K562 (cell line): ENCODE measurements around the gene TP73.

Source experiments
- CEBPG ChIP-seq, 3 experiments: fragments of 200-800 bp in 1 of 3; sonication (Bioruptor generic) in 1 of 3; sonication (generic) in 1 of 3; formaldehyde crosslinking in 1 of 3; IDR thresholded peaks in 2 of 3; conservative IDR thresholded peaks in 1 of 3; 2 replicates each; pipeline versions ENCODE4 v1.6.1 to v1.8.0; 2016 to 2022; ENCODE audit warnings: missing compliant biosample characterization in 2 of 3, missing genetic modification characterization in 2 of 3, mild to moderate bottlenecking in 1 of 3, missing genetic modification reagents in 1 of 3
- ETV6 ChIP-seq, 3 experiments: fragments of 150-350 bp in 1 of 3; sonication (generic) in 1 of 3; formaldehyde crosslinking in 1 of 3; IDR thresholded peaks; 2 replicates each; pipeline versions ENCODE4 v1.6.1 to v1.8.0; 2014 to 2022; ENCODE audit warnings: borderline replicate concordance in 2 of 3, low read depth in 2 of 3, antibody characterized with exemption in 1 of 3, low read length in 1 of 3, mild to moderate bottlenecking in 1 of 3, missing genetic modification reagents in 1 of 3
- EZH2 ChIP-seq: IDR thresholded peaks from 2 replicates; pipeline ENCODE4 v1.6.1; 2012; ENCODE audit warnings: low read depth, mild to moderate bottlenecking, inconsistent platforms, low read length, borderline replicate concordance
- JUNB ChIP-seq: fragments of 450-650 bp; formaldehyde crosslinking; conservative IDR thresholded peaks from 2 replicates; pipeline ENCODE4 v1.4.0; 2020; ENCODE audit warnings: mild to moderate bottlenecking
- MAFK ChIP-seq: IDR thresholded peaks from 2 replicates; pipeline ENCODE4 v1.6.1; 2011; ENCODE audit warnings: low read length, improper control_type of control experiment
- MIER1 ChIP-seq: fragments of 450-650 bp; IDR thresholded peaks from 2 replicates; pipeline ENCODE4 v1.6.1; 2016; ENCODE audit warnings: antibody characterized with exemption, mild to moderate bottlenecking, low read depth
- MTA3 ChIP-seq: fragments of 450-650 bp; formaldehyde crosslinking; IDR thresholded peaks from 2 replicates; pipeline ENCODE4 v1.6.1; 2017; ENCODE audit warnings: mild to moderate bottlenecking, borderline replicate concordance
- NR2C2 ChIP-seq, 2 experiments: fragments of 200-800 bp in 1 of 2; sonication (Bioruptor generic) in 1 of 2; sonication (generic) in 1 of 2; formaldehyde crosslinking in 1 of 2; IDR thresholded peaks; 2 replicates each; pipeline versions ENCODE4 v1.6.1 to v1.8.0; 2016 to 2022; ENCODE audit warnings: mild to moderate bottlenecking in 1 of 2, missing compliant biosample characterization in 1 of 2, missing genetic modification characterization in 1 of 2, missing genetic modification reagents in 1 of 2
- PHF20 ChIP-seq: fragments of 450-650 bp; IDR thresholded peaks from 2 replicates; pipeline ENCODE4 v1.6.1; 2018; ENCODE audit not compliant: partially characterized antibody
- SRSF7 ChIP-seq: fragments of 200-400 bp; formaldehyde crosslinking; optimal IDR thresholded peaks from 2 replicates; pipeline ENCODE3; 2017; ENCODE audit warnings: mild to moderate bottlenecking, low read depth, low read length
- WHSC1 ChIP-seq: IDR thresholded peaks from one replicate; pipeline ENCODE4 v1.6.1; 2012; ENCODE audit warnings: low read length, control low read depth, inconsistent platforms
- YY1 ChIP-seq, 3 experiments: IDR thresholded peaks; 2 replicates each; pipeline ENCODE4 v1.6.1; 2011; ENCODE audit warnings: low read length in 2 of 3, mild to moderate bottlenecking in 2 of 3, moderate library complexity in 2 of 3, borderline replicate concordance in 1 of 3, control low read depth in 1 of 3, low read depth in 1 of 3; ENCODE audit not compliant: insufficient read depth in 3 of 3, insufficient replicate concordance in 2 of 3, control insufficient read depth in 1 of 3, insufficient read length in 1 of 3; ENCODE audit errors: extremely low read depth in 1 of 3
- ZBTB34 ChIP-seq: fragments of 250-450 bp; sonication (Bioruptor Pico); IDR thresholded peaks from 2 replicates; pipeline ENCODE4 v1.8.0; 2021; ENCODE audit warnings: mild to moderate bottlenecking, moderate library complexity

- TF ChIP-seq ZBTB34 (CRISPR knock-in tag) (no peak), JUNB (no peak), WHSC1 (no peak), NR2C2 (CRISPR knock-in tag; IDR thresholded peaks at IDR 0.05) (no peak), NR2C2 (tag; IDR thresholded peaks at IDR 0.05) (no peak), ETV6 (IDR thresholded peaks at IDR 0.05; ENCODE audit: borderline replicate concordance in 1 of 2, low read depth in 2 of 2, low read length in 1 of 2) (no peak), ETV6 (CRISPR knock-in tag; IDR thresholded peaks at IDR 0.05; ENCODE audit: borderline replicate concordance) (no peak), MTA3 (no peak), CEBPG (CRISPR knock-in tag; IDR thresholded peaks at IDR 0.05) (no peak), CEBPG (tag; conservative IDR thresholded peaks at IDR 0.05 in 1 of 2, IDR thresholded peaks at IDR 0.05 in 1 of 2) (no peak), YY1 (IDR thresholded peaks at IDR 0.05; ENCODE audit: borderline replicate concordance in 1 of 3, control insufficient read depth in 1 of 3, extremely low read depth in 1 of 3, insufficient read depth in 3 of 3, insufficient read length in 1 of 3, insufficient replicate concordance in 2 of 3, low read depth in 1 of 3, low read length in 2 of 3) (no peak), EZH2 (no peak), PHF20 (no peak), MIER1 (no peak), SRSF7 (no peak), MAFK (no peak)
Measured at GRCh38 chr1:3616861-3617260, 35.5 kb upstream of the TP73 start.
